Measurements from ENCODE around the gene MSH3.

The MSH3 gene

GRCh38 chr5:80757290-80757689, 102.8 kb downstream of the MSH3 start:
- no peak for TF ChIP-seq CTCF (IDR thresholded peaks at IDR 0.05; ENCODE audit: low read depth, low read length)

DNA sequence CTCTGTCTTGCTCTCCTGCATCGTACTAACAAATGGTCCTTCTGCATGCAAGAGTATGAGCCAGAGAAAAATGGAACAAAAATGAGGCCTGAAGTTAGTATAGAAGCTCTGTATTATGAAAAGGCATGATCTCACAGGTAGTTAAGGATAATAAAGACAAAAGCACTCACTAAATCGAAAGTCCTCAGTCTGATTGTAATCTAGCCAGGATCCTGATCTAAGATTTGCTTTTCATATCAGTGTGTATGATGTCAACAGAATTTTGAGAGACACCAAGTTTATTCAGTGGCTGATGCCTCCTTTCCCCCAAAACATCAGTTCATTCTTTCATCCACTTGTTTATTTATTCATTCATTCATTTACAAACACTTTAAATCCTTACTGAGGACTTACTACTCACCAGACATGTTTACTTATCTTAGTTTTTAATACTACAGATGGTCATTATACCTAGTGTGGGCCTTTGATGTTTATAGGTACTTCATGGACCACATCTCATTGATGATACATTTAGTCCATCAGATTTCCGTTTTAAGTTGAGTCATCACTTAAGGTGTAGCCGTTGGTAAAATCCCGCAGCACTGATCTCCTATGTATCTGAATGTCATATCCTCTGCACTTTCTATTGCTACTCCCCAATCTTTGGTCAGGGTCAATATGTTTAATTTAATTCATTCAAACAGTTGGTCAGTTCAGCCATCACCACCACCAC, 105.6 kb downstream of the MSH3 start:
- no peak for DNase-seq (ENCODE audit: extremely low read depth, low read depth)
- TF ChIP-seq CTCF (IDR thresholded peaks at IDR 0.05; ENCODE audit: low read depth, low read length), result no peak

More at GRCh38 chr5:80757290-80757689, 102.8 kb downstream of the MSH3 start:
- DNase-seq (ENCODE audit: extremely low read depth, low read depth), result no peak

GRCh38 chr5:80760680-80761079, 106.2 kb downstream of the MSH3 start:
- DNase-seq (ENCODE audit: extremely low read depth, low read depth), result no peak
- TF ChIP-seq CTCF (IDR thresholded peaks at IDR 0.05; ENCODE audit: low read depth, low read length), result no peak

DNA sequence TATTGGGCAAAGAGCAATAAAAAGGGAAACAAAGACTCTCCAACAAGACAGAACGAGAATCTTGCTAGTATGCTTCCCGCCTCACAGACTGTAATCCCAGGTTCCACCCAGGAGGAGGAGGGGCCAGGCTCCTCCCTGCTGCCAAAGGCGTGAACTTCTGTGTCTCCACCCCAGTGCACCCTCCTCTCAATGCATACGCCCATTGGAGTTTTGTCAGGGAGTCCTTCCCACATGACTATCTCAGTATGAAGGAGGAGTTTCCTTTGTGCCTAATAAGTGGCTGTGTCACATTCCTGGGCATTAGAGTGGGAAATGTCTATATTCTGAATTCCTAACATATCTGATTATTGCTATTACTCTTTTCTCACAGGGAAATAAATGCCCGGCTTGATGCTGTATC, 106.7 kb downstream of the MSH3 start:
- DNase-seq (ENCODE audit: extremely low read depth, low read depth), result no peak
- TF ChIP-seq CTCF (IDR thresholded peaks at IDR 0.05; ENCODE audit: low read depth, low read length), result no peak

- DNase-seq (ENCODE audit: extremely low read depth, low read depth), result no peak
These were observed 107.5 kb downstream of the MSH3 start for GRCh38 chr5:80761966-80762365.

DNA sequence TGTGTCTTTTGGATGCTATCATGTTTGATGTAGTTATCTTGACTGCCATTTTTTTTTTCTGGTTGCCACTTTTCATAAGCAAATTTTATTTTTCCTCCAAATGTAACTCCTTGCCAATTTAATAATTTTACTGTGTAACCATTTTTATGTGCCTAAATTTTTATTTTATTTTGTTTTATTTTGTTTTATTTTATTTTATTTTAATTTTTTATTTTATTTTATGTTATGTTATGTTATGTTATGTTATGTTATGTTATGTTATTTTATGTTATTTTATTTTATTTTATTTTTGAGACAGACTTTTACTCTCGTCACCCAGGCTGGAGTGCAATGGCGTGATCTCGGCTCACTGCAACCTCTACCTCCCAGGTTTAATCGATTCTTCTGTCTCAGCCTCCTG, 108.1 kb downstream of the MSH3 start:
- DNase-seq (ENCODE audit: extremely low read depth, low read depth), result no peak
- no peak for TF ChIP-seq CTCF (IDR thresholded peaks at IDR 0.05; ENCODE audit: low read depth, low read length)

More at GRCh38 chr5:80761966-80762365, 107.5 kb downstream of the MSH3 start:
- TF ChIP-seq CTCF (IDR thresholded peaks at IDR 0.05; ENCODE audit: low read depth, low read length), result no peak

DNA sequence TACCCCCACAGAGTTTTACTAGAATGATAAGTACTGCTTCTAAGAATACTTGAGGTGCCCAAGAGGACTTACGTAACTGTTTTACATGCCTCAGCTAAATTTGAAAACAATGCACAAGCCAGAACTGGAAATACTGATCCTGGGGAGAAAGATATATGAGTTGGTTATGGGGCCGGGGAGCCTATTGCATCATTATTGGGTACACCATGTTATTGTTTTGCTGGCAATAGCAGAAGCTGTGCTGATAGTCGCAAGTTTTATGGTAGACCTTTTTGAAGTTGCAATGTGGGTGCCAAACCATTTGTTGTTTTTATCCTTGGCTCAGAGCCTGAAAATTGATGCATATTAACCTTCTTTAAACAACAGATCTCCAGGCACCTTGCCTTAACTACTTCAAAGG, 108.8 kb downstream of the MSH3 start:
- DNase-seq (ENCODE audit: extremely low read depth, low read depth), result no peak
- TF ChIP-seq CTCF (IDR thresholded peaks at IDR 0.05; ENCODE audit: low read depth, low read length), result no peak

All from AG09319 (cell line).